SU-DHL-6 (cell line): ENCODE data around the gene ACY1.
A peak's percentile ranks its signal among the peaks of the same experiment; 100 is the strongest.

Source experiments
- H2AFZ ChIP-seq: fragments of 200-600 bp; sonication (generic); 2 replicates; pipeline ENCODE4 v1.6.1; 2014; ENCODE audit warnings: low read depth, mild to moderate bottlenecking, moderate library complexity, mixed read lengths, antibody characterized with exemption, low read length; ENCODE audit not compliant: severe bottlenecking
- H3F3A ChIP-seq: fragments of 200-600 bp; shearing (Covaris generic); 2 replicates; pipeline ENCODE4 v1.6.0; 2016; ENCODE audit warnings: antibody characterized with exemption, mild to moderate bottlenecking; ENCODE audit not compliant: insufficient read depth
- H3K27ac ChIP-seq: fragments of 200-600 bp; sonication (generic); 2 replicates; pipeline ENCODE4 v1.5.1; 2016; ENCODE audit warnings: low read depth, mild to moderate bottlenecking, low read length, moderate library complexity, mixed read lengths
- H3K27me3 ChIP-seq: fragments of 200-600 bp; sonication (generic), shearing (Covaris generic); 2 replicates; pipeline ENCODE4 v1.6.0; 2014; ENCODE audit warnings: mild to moderate bottlenecking, low read length
- H3K36me3 ChIP-seq: fragments of 200-600 bp; sonication (generic); 2 replicates; pipeline ENCODE4 v1.6.1; 2014; ENCODE audit warnings: mild to moderate bottlenecking, low read length, mixed read lengths
- H3K4me2 ChIP-seq: fragments of 300-600, 200-600 bp; shearing (Covaris generic), sonication (generic); 2 replicates; pipeline ENCODE4 v1.6.0; 2014; ENCODE audit warnings: low read length, low read depth, mild to moderate bottlenecking; ENCODE audit not compliant: poor library complexity, severe bottlenecking
- H3K4me3 ChIP-seq: fragments of 200-600 bp; sonication (generic); 2 replicates; pipeline ENCODE4 v1.5.1; 2014; ENCODE audit warnings: antibody characterized with exemption, low read length, mild to moderate bottlenecking, mixed read lengths; ENCODE audit not compliant: insufficient read depth, poor library complexity, severe bottlenecking
- H3K79me2 ChIP-seq: fragments of 200-600 bp; sonication (generic); 2 replicates; pipeline ENCODE4 v1.6.1; 2014; ENCODE audit warnings: mild to moderate bottlenecking, low read length, moderate library complexity; ENCODE audit not compliant: insufficient read depth
- H3K9ac ChIP-seq: fragments of 200-600 bp; sonication (generic); 2 replicates; pipeline ENCODE4 v1.7.0; 2014; ENCODE audit warnings: mild to moderate bottlenecking, low read length
- H3K9me2 ChIP-seq: fragments of 200-600 bp; sonication (generic); replicated peaks from 2 replicates; pipeline ENCODE4 v1.6.1; 2014; ENCODE audit warnings: low read length; ENCODE audit not compliant: insufficient read depth
- H3K9me3 ChIP-seq: fragments of 200-600 bp; sonication (generic); 2 replicates; pipeline ENCODE4 v1.6.1; 2014; ENCODE audit warnings: low read length, mixed read lengths; ENCODE audit not compliant: insufficient read depth
- H4K20me1 ChIP-seq: fragments of 200-600 bp; sonication (generic); 2 replicates; pipeline ENCODE4 v1.6.1; 2014; ENCODE audit warnings: low read depth, mild to moderate bottlenecking, antibody characterized with exemption, low read length, moderate library complexity, mixed read lengths
- CTCF ChIP-seq: fragments of 200-600 bp; sonication (generic); IDR thresholded peaks from one replicate; pipeline ENCODE4 v1.5.1; 2017; ENCODE audit warnings: antibody characterized with exemption, mild to moderate bottlenecking, low read length, moderate library complexity; ENCODE audit not compliant: insufficient read depth, poor library complexity, severe bottlenecking
- EZH2phosphoT487 ChIP-seq: fragments of 200-600 bp; sonication (generic), shearing (Covaris generic); conservative IDR thresholded peaks from 2 replicates; pipeline ENCODE4 v1.6.1; 2018; ENCODE audit warnings: mild to moderate bottlenecking, antibody characterized with exemption, low read length, moderate library complexity, mixed read lengths

The ACY1 gene

GRCh38 chr3:51999846-52000245 lies 16.5 kb downstream of the ACY1 start:
- Histone ChIP-seq H3K27me3 (no peaks in the 10 kb centered on the region), H3K36me3 (peaks cover 4% of the 10 kb centered on the region), H3K79me2 (peaks cover 9% of the 10 kb centered on the region), H3K4me3 (no peak overlapping the region), H3K9ac (no peak overlapping the region), H3K9me2 (no peaks in the 10 kb centered on the region), H4K20me1 (no peaks in the 10 kb centered on the region), H3K4me2 (no peak overlapping the region), H3F3A (peaks cover 7% of the 10 kb centered on the region), H3K9me3 (no peaks in the 10 kb centered on the region), H3K27ac (no peak overlapping the region), H2AFZ (no peak overlapping the region)
- TF ChIP-seq EZH2phosphoT487, result no peak
- no peak for TF ChIP-seq CTCF

GRCh38 chr3:52001443-52001974 lies 18.2 kb downstream of the ACY1 start:
- no peaks in the 10 kb centered on the region for H3K36me3 ChIP-seq
- no peaks in the 10 kb centered on the region for H4K20me1 ChIP-seq
- H3F3A ChIP-seq, result no peaks in the 10 kb centered on the region
- no peak overlapping the region for H2AFZ ChIP-seq
- H3K27ac ChIP-seq, result no peak overlapping the region
- TF ChIP-seq CTCF (peak; percentile 90), EZH2phosphoT487 (no peak)
- H3K4me3 ChIP-seq, result no peak overlapping the region
- no peaks in the 10 kb centered on the region for H3K9me2 ChIP-seq
- H3K79me2 ChIP-seq, result no peaks in the 10 kb centered on the region
- H3K9me3 ChIP-seq, result no peaks in the 10 kb centered on the region
- H3K27me3 ChIP-seq, result no peaks in the 10 kb centered on the region
- no peak overlapping the region for H3K9ac ChIP-seq
- no peak overlapping the region for H3K4me2 ChIP-seq

GRCh38 chr3:52002748-52003147 lies 19.4 kb downstream of the ACY1 start:
- TF ChIP-seq CTCF (no peak), EZH2phosphoT487 (no peak)
- Histone ChIP-seq H3K79me2 (no peaks in the 10 kb centered on the region), H3K9me3 (no peaks in the 10 kb centered on the region)

More at GRCh38 chr3:52002748-52003147, 19.4 kb downstream of the ACY1 start:
- no peaks in the 10 kb centered on the region for H3K27me3 ChIP-seq
- no peak overlapping the region for H3K4me2 ChIP-seq
- H3F3A ChIP-seq, result no peaks in the 10 kb centered on the region
- H3K9ac ChIP-seq, result no peak overlapping the region
- H3K27ac ChIP-seq, result no peak overlapping the region
- H3K36me3 ChIP-seq, result no peaks in the 10 kb centered on the region
- no peak overlapping the region for H3K4me3 ChIP-seq
- H3K9me2 ChIP-seq, result no peaks in the 10 kb centered on the region
- H4K20me1 ChIP-seq, result no peaks in the 10 kb centered on the region
- H2AFZ ChIP-seq, result no peak overlapping the region
